ENCODE measurements around the gene ABCG8.

ABCG8 gene

GRCh38 chr2:43812947-43813346 is 25.8 kb upstream of the ABCG8 start:
- Mint-ChIP-seq H3K4me1 (ENCODE audit: low read depth) (peaks cover 4% of the 10 kb centered on the region), H3K9me3 (peaks cover 4% of the 10 kb centered on the region), H3K27ac (no peak overlapping the region), H3K27me3 (ENCODE audit: low read depth) (no peaks in the 10 kb centered on the region), H3K4me3 (no peak overlapping the region), H3K36me3 (ENCODE audit: low read depth) (peaks cover 1% of the 10 kb centered on the region)
- no peak for DNase-seq (ENCODE audit: low spot score)

GRCh38 chr2:43814711-43815110 is 24.1 kb upstream of the ABCG8 start:
- DNase-seq (ENCODE audit: low spot score), result no peak
- Mint-ChIP-seq H3K4me1 (ENCODE audit: low read depth) (peaks cover 4% of the 10 kb centered on the region), H3K9me3 (peaks cover 4% of the 10 kb centered on the region), H3K27me3 (ENCODE audit: low read depth) (no peaks in the 10 kb centered on the region), H3K4me3 (no peak overlapping the region), H3K27ac (no peak overlapping the region), H3K36me3 (ENCODE audit: low read depth) (peaks cover 1% of the 10 kb centered on the region)

GRCh38 chr2:43818761-43819160 is 20.0 kb upstream of the ABCG8 start:
- peaks cover 3% of the 10 kb centered on the region for H3K4me1 Mint-ChIP-seq (ENCODE audit: low read depth)
- peaks cover 2% of the 10 kb centered on the region for H3K27me3 Mint-ChIP-seq (ENCODE audit: low read depth)
- no peak overlapping the region for H3K4me3 Mint-ChIP-seq
- peaks cover 4% of the 10 kb centered on the region for H3K9me3 Mint-ChIP-seq
- no peak overlapping the region for H3K27ac Mint-ChIP-seq
- DNase-seq (ENCODE audit: low spot score), result peak; percentile 53
- H3K36me3 Mint-ChIP-seq (ENCODE audit: low read depth), result peaks cover 1% of the 10 kb centered on the region

- Mint-ChIP-seq H3K36me3 (ENCODE audit: low read depth) (peaks cover 1% of the 10 kb centered on the region), H3K4me3 (no peak overlapping the region), H3K4me1 (ENCODE audit: low read depth) (peaks cover 3% of the 10 kb centered on the region), H3K27ac (no peak overlapping the region), H3K9me3 (peaks cover 4% of the 10 kb centered on the region), H3K27me3 (ENCODE audit: low read depth) (peaks cover 2% of the 10 kb centered on the region)
- DNase-seq (ENCODE audit: low spot score), result no peak
Observed at GRCh38 chr2:43819491-43820163, 19.1 kb upstream of the ABCG8 start.

GRCh38 chr2:43822839-43823238 is 15.9 kb upstream of the ABCG8 start:
- no peaks in the 10 kb centered on the region for H3K4me1 Mint-ChIP-seq (ENCODE audit: low read depth)
- no peaks in the 10 kb centered on the region for H3K9me3 Mint-ChIP-seq
- DNase-seq (ENCODE audit: low spot score), result no peak
- no peak overlapping the region for H3K27ac Mint-ChIP-seq
- H3K27me3 Mint-ChIP-seq (ENCODE audit: low read depth), result peaks cover 2% of the 10 kb centered on the region
- no peaks in the 10 kb centered on the region for H3K36me3 Mint-ChIP-seq (ENCODE audit: low read depth)
- H3K4me3 Mint-ChIP-seq, result no peak overlapping the region

GRCh38 chr2:43823751-43824150 is 15.0 kb upstream of the ABCG8 start:
- peaks cover 2% of the 10 kb centered on the region for H3K27me3 Mint-ChIP-seq (ENCODE audit: low read depth)
- H3K4me1 Mint-ChIP-seq (ENCODE audit: low read depth), result no peaks in the 10 kb centered on the region
- H3K4me3 Mint-ChIP-seq, result no peak overlapping the region
- H3K9me3 Mint-ChIP-seq, result no peaks in the 10 kb centered on the region
- no peak for DNase-seq (ENCODE audit: low spot score)
- no peak overlapping the region for H3K27ac Mint-ChIP-seq
- no peaks in the 10 kb centered on the region for H3K36me3 Mint-ChIP-seq (ENCODE audit: low read depth)

GRCh38 chr2:43824512-43824911 is 14.3 kb upstream of the ABCG8 start:
- no peak for DNase-seq (ENCODE audit: low spot score)
- H3K27me3 Mint-ChIP-seq (ENCODE audit: low read depth), result peaks cover 4% of the 10 kb centered on the region
- no peaks in the 10 kb centered on the region for H3K4me1 Mint-ChIP-seq (ENCODE audit: low read depth)
- H3K36me3 Mint-ChIP-seq (ENCODE audit: low read depth), result no peaks in the 10 kb centered on the region
- no peaks in the 10 kb centered on the region for H3K9me3 Mint-ChIP-seq
- no peak overlapping the region for H3K4me3 Mint-ChIP-seq
- H3K27ac Mint-ChIP-seq, result no peak overlapping the region

GRCh38 chr2:43824951-43825493 is 13.7 kb upstream of the ABCG8 start:
- no peaks in the 10 kb centered on the region for H3K4me1 Mint-ChIP-seq (ENCODE audit: low read depth)
- DNase-seq (ENCODE audit: low spot score), result no peak
- H3K27ac Mint-ChIP-seq, result no peak overlapping the region
- no peaks in the 10 kb centered on the region for H3K36me3 Mint-ChIP-seq (ENCODE audit: low read depth)
- H3K27me3 Mint-ChIP-seq (ENCODE audit: low read depth), result peaks cover 9% of the 10 kb centered on the region
- no peaks in the 10 kb centered on the region for H3K9me3 Mint-ChIP-seq
- H3K4me3 Mint-ChIP-seq, result no peak overlapping the region

- Mint-ChIP-seq H3K4me3 (no peak overlapping the region), H3K27ac (no peak overlapping the region), H3K9me3 (no peaks in the 10 kb centered on the region), H3K36me3 (ENCODE audit: low read depth) (no peaks in the 10 kb centered on the region), H3K4me1 (ENCODE audit: low read depth) (no peaks in the 10 kb centered on the region), H3K27me3 (ENCODE audit: low read depth) (peaks cover 17% of the 10 kb centered on the region)
- no peak for DNase-seq (ENCODE audit: low spot score)
Observed at GRCh38 chr2:43825841-43826240, 12.9 kb upstream of the ABCG8 start.

GRCh38 chr2:43826305-43827250 is 12.2 kb upstream of the ABCG8 start:
- Mint-ChIP-seq H3K9me3 (no peaks in the 10 kb centered on the region), H3K4me3 (no peak overlapping the region), H3K27me3 (ENCODE audit: low read depth) (peaks cover 21% of the 10 kb centered on the region), H3K36me3 (ENCODE audit: low read depth) (no peaks in the 10 kb centered on the region), H3K4me1 (ENCODE audit: low read depth) (peaks cover 3% of the 10 kb centered on the region), H3K27ac (no peak overlapping the region)
- DNase-seq (ENCODE audit: low spot score), result no peak

GRCh38 chr2:43831543-43832294 is 7.1 kb upstream of the ABCG8 start:
- Mint-ChIP-seq H3K27me3 (ENCODE audit: low read depth) (peaks cover 19% of the 10 kb centered on the region), H3K4me1 (ENCODE audit: low read depth) (peaks cover 3% of the 10 kb centered on the region), H3K4me3 (peak overlapping the region; percentile 79), H3K9me3 (no peaks in the 10 kb centered on the region), H3K36me3 (ENCODE audit: low read depth) (no peaks in the 10 kb centered on the region), H3K27ac (no peak overlapping the region)
- DNase-seq (ENCODE audit: low spot score), result no peak

GRCh38 chr2:43832457-43832856 is 6.3 kb upstream of the ABCG8 start:
- Mint-ChIP-seq H3K27ac (no peak overlapping the region), H3K4me1 (ENCODE audit: low read depth) (peaks cover 3% of the 10 kb centered on the region), H3K4me3 (no peak overlapping the region), H3K36me3 (ENCODE audit: low read depth) (no peaks in the 10 kb centered on the region), H3K9me3 (no peaks in the 10 kb centered on the region), H3K27me3 (ENCODE audit: low read depth) (peaks cover 19% of the 10 kb centered on the region)
- DNase-seq (ENCODE audit: low spot score), result no peak

GRCh38 chr2:43837033-43837432 is 1.7 kb upstream of the ABCG8 start:
- Mint-ChIP-seq H3K27me3 (ENCODE audit: low read depth) (no peaks in the 10 kb centered on the region), H3K4me1 (ENCODE audit: low read depth) (no peaks in the 10 kb centered on the region), H3K36me3 (ENCODE audit: low read depth) (no peaks in the 10 kb centered on the region)

More at GRCh38 chr2:43837033-43837432, 1.7 kb upstream of the ABCG8 start:
- no peak for DNase-seq (ENCODE audit: low spot score)
- no peaks in the 10 kb centered on the region for H3K9me3 Mint-ChIP-seq
- no peak overlapping the region for H3K4me3 Mint-ChIP-seq
- no peak overlapping the region for H3K27ac Mint-ChIP-seq

Data from T-helper 2 cell treated with Interferon-gamma antibody and Interleukin-4, amounts not matched to agents 5 μg/mL and 100 μg/mL, for 36 hours (primary cell).